Ovary (tissue), 9 donors: ENCODE data around the gene SHISA6. TPM values are rescaled to one million over a fixed set of nuclear protein-coding genes. Genes with fewer than 3 reads are reported as not detected.

ENCODE experiments used
- DNase-seq, 5 donors: peaks; one replicate each; pipeline ENCODE4 v3.0.0-alpha.2; 2019 to 2020
- H3K27ac ChIP-seq, 2 donors: fragments of 200-600 bp; one replicate each; pipeline versions ENCODE4 v1.5.1 to v1.8.0; 2019 to 2022
- H3K27me3 ChIP-seq: fragments of 200-600 bp; one replicate; pipeline ENCODE4 v1.8.0; 2022
- H3K36me3 ChIP-seq: fragments of 200-600 bp; sonication (generic); one replicate; pipeline ENCODE4 v1.5.1; 2019
- H3K4me1 ChIP-seq: one replicate; pipeline ENCODE4 v1.8.1; 2013; ENCODE audit warnings: mild to moderate bottlenecking, moderate library complexity; ENCODE audit not compliant: insufficient read depth
- H3K4me3 ChIP-seq: fragments of 200-600 bp; sonication (generic); one replicate; pipeline ENCODE4 v1.5.1; 2017
- H3K9me3 ChIP-seq, 2 donors: fragments of 200-600 bp in 1 of 2; sonication (generic) in 1 of 2; one replicate each; pipeline versions ENCODE4 v1.5.1 to v1.8.1; 2013 to 2019; ENCODE audit warnings: mild to moderate bottlenecking in 1 of 2, moderate library complexity in 1 of 2
- CTCF ChIP-seq, 3 donors: fragments of 450-650 bp in 2 of 3; fragments of 200-600 bp in 1 of 3; IDR thresholded peaks; one replicate each; pipeline versions ENCODE4 v1.5.1 to v1.8.0; 2016 to 2022; ENCODE audit warnings: antibody characterized with exemption in 3 of 3, mild to moderate bottlenecking in 1 of 3
- EP300 ChIP-seq: sonication (generic); formaldehyde crosslinking; IDR thresholded peaks from one replicate; pipeline ENCODE4 v1.6.1; 2017; ENCODE audit warnings: antibody characterized with exemption
- POLR2A ChIP-seq: fragments of 450-650 bp; IDR thresholded peaks from one replicate; pipeline ENCODE4 v1.6.1; 2017; ENCODE audit warnings: antibody characterized with exemption, mild to moderate bottlenecking, moderate library complexity
- WGBS, 3 donors: extraction: QIAGEN DNeasy Blood & Tissue Kit in 1 of 3; methylation state at CpG; one replicate each; pipeline versions ENCODE4 v1.1.5 to v1.1.7; 2013 to 2017; 5-methylcytosine and 5-hydroxymethylcytosine counted together
- intact Hi-C, 4 donors: fragments of 100-400 bp; cut with DNase I; formaldehyde crosslinking; loops; one replicate each; pipeline versions ENCODE4 v1.11.0 to v1.15.1; 2022 to 2023
- polyA plus RNA-seq, 2 donors: library from polyadenylated mRNA; stranded (reverse); fragments of 200-250 nt in 1 of 2; fragments of 350-450 nt in 1 of 2; fragmentation: Illumina TruSeq in 1 of 2; extraction: RNeasy Lipid Tissue Mini Kit (QIAGEN cat#74804) in 1 of 2; gene quantifications; one replicate each; pipeline ENCODE4 v1.2.3, GENCODE V29; 2013 to 2014
- total RNA-seq, 7 donors: library from RNA; depleted of rRNA in 2 of 7; stranded (reverse); fragments of >200 nt in 2 of 7; fragmentation: NEBNext Ultra II Directional in 3 of 7; extraction: Animal tissue kit (Norgen Biotek cat#: 25700) in 3 of 7; gene quantifications; one replicate each; pipeline versions ENCODE4 v1.1.0 to v1.2.4, GENCODE V29; 2016 to 2023
- donor health status: DM: no; HTN: no; CAD: no; lungs with moderate emphysema.
- donor health status: DM: no; HTN: no; CAD: no.
- donor health status: Bipolar disorder and iron deficiency.
- donor health status: DM: yes; HTN: yes; CAD: no.
- donor health status: DM: no; HTN: no; CAD: no.
- donor health status: DM: yes; HTN: yes; CAD: no.

SHISA6 gene
- total and polyA plus RNA-seq, 9 donors: 0.10 to 1.5 (median 0.38) TPM

- Histone ChIP-seq H3K4me1 (no peaks in the 10 kb centered on the region), H3K27ac (no peak overlapping the region), H3K9me3 (no peaks in the 10 kb centered on the region), H3K36me3 (no peaks in the 10 kb centered on the region), H3K27me3 (no peaks in the 10 kb centered on the region), H3K4me3 (no peak overlapping the region)
- TF ChIP-seq CTCF (IDR thresholded peaks at IDR 0.05) (no peak), POLR2A (no peak), EP300 (no peak)
- intact Hi-C loops: no loop called here
- DNase-seq: no peak
Observed at GRCh38 chr17:11287791-11288190, 46.8 kb downstream of the SHISA6 start.

- Histone ChIP-seq H3K4me3 (no peak overlapping the region), H3K9me3 (no peaks in the 10 kb centered on the region), H3K36me3 (no peaks in the 10 kb centered on the region), H3K4me1 (no peaks in the 10 kb centered on the region), H3K27ac (no peak overlapping the region), H3K27me3 (no peaks in the 10 kb centered on the region)
- WGBS, 3 donors: 91 to 96% (median 93%) methylated on average over 7 of the region's 7 CpGs
- no peak for TF ChIP-seq CTCF (IDR thresholded peaks at IDR 0.05)
- TF ChIP-seq POLR2A: no peak
- TF ChIP-seq EP300: no peak
- intact Hi-C loops: no loop called here
- no peak for DNase-seq
Observed at GRCh38 chr17:11290814-11291213, 49.8 kb downstream of the SHISA6 start.

GRCh38 chr17:11292491-11292890 lies 51.5 kb downstream of the SHISA6 start:
- intact Hi-C loops: no loop called here
- Histone ChIP-seq H3K4me3 (no peak overlapping the region), H3K36me3 (no peaks in the 10 kb centered on the region), H3K9me3 (no peaks in the 10 kb centered on the region), H3K27ac (no peak overlapping the region), H3K27me3 (no peaks in the 10 kb centered on the region), H3K4me1 (no peaks in the 10 kb centered on the region)
- 93 to 97% (median 95%) methylated on average over 8 of the region's 8 CpGs for WGBS, 3 donors
- DNase-seq: no peak
- TF ChIP-seq CTCF (IDR thresholded peaks at IDR 0.05) (no peak), POLR2A (no peak), EP300 (no peak)

- H3K4me3 ChIP-seq: no peak overlapping the region
- no peaks in the 10 kb centered on the region for H3K4me1 ChIP-seq
- H3K27me3 ChIP-seq: no peaks in the 10 kb centered on the region
- no peaks in the 10 kb centered on the region for H3K36me3 ChIP-seq
- 79 to 83% (median 80%) methylated on average over 8 of the region's 8 CpGs for WGBS, 3 donors
- no peak for TF ChIP-seq CTCF (IDR thresholded peaks at IDR 0.05)
- no peak for TF ChIP-seq EP300
- TF ChIP-seq POLR2A: no peak
- H3K27ac ChIP-seq: no peak overlapping the region
- intact Hi-C loops: no loop called here
- DNase-seq: no peak
- H3K9me3 ChIP-seq: no peaks in the 10 kb centered on the region
Observed at GRCh38 chr17:11293480-11293879, 52.5 kb downstream of the SHISA6 start.

- WGBS, 3 donors: 90 to 94% (median 91%) methylated on average over 10 of the region's 10 CpGs
- TF ChIP-seq POLR2A (no peak), EP300 (no peak), CTCF (IDR thresholded peaks at IDR 0.05) (no peak)
Observed at GRCh38 chr17:11294826-11295225, 53.8 kb downstream of the SHISA6 start.

More at GRCh38 chr17:11294826-11295225, 53.8 kb downstream of the SHISA6 start:
- Histone ChIP-seq H3K9me3 (no peaks in the 10 kb centered on the region), H3K36me3 (no peaks in the 10 kb centered on the region), H3K4me1 (no peaks in the 10 kb centered on the region), H3K4me3 (no peak overlapping the region), H3K27me3 (no peaks in the 10 kb centered on the region), H3K27ac (no peak overlapping the region)
- intact Hi-C loops: no loop called here
- DNase-seq: no peak
